22Rv1 (cell line): ENCODE measurements around the gene CITED4.

Experiments used
- CTCF ChIP-seq: fragments of 450-650 bp; IDR thresholded peaks from 2 replicates; pipeline ENCODE4 v1.5.1; 2017; ENCODE audit warnings: mild to moderate bottlenecking
- ZFX ChIP-seq: fragments of 450-650 bp; IDR thresholded peaks from 2 replicates; pipeline ENCODE4 v1.6.1; 2017; ENCODE audit warnings: antibody characterized with exemption, borderline replicate concordance

GRCh38 chr1:40838980-40839942 lies 22.9 kb downstream of the CITED4 start:
- TF ChIP-seq CTCF (no peak), ZFX (no peak)
